ENCODE measurements around the gene ENTPD2.
"Not testable (repeated sequence)": the region's sequence is repeated elsewhere in the genome, so short reads cannot be mapped to it uniquely, and the experiment has no call there.

Gene ENTPD2

DNA sequence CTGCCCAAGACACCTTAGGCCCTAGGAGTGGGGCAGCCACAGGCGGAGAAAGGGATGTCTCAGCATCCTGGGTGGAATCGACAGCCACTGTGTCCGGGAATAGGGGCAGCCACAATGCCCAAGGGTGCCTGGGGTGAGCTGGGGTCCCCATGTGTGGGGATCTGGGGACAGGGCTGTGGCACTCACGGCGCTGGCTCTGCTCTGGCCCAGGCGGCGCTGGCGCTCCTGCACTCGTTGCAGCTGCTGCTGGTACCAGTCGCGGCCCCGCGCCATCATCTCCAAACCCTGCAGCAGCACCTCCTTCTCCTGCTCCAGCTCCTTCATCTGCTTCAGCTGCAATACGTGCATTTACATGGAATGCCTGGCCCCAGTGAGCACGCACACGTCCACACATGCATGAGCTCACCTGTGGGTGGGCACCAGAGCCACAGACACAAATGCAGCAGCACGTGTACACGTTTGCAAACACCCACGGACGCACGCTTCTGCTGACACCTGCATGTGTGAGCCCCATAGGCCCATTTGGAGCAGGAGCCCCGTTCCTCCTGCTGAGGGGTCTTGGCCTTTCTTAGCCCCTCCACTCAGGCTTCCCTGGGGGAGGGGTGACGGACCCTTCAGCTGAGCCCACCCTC lies 11.6 kb upstream of the ENTPD2 start:
- DNase-seq (ENCODE audit: low read depth in 2 of 3, low spot score in 1 of 3), result no peak

GRCh38 chr9:137064880-137065164 lies 11.0 kb upstream of the ENTPD2 start:
- DNase-seq (ENCODE audit: low read depth in 2 of 3, low spot score in 1 of 3), result no peak

DNA sequence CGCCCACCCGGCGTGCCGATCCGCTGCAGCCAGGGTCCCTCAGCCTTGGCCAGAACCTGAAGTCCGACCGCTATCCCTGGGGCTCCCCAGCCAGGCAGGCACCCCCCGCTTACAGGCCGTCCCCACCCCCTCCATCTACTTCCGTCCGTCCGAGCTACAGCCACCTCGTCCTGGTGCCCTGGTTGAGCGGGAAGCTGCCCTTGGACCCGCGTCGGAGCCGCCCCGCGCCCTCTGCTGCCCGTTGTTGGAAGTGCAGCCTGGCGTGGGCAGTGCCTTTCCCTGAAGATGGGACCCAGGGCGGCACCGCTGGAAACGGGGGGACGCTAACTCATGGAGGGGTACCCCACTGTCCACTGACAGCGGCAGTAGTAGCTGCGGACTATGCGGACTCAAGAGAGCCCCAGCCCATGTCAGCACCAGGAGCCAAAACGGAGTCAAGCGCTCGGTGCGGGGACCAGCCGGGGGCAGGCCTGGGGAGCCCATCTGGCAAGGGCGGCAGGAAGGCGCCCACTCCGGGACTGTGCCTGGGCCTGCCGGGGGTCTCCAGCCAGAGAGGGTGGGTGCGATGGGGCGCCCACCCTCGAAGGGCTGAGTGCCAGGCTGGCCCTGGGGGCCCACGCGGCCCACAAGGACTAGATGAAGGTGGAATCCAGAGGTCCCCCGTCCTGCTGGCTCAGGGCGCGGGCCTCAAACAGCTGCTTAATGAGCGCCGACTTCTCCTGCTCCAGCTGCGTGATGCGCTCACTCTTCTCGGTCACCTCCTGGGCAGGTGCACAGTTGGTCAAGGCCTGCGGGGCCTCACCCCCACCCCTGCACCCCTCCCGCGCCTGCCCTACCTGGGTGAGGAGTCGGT lies 10.4 kb upstream of the ENTPD2 start:
- peak; percentile 36 to 67 (median 60) for DNase-seq (ENCODE audit: low read depth in 2 of 3, low spot score in 1 of 3)

- DNase-seq (ENCODE audit: low read depth in 2 of 3, low spot score in 1 of 3), result no peak
Measured at GRCh38 chr9:137063311-137064026, 9.6 kb upstream of the ENTPD2 start.

GRCh38 chr9:137062798-137063197 lies 8.9 kb upstream of the ENTPD2 start:
- not testable (repeated sequence) for DNase-seq (ENCODE audit: low read depth in 2 of 3, low spot score in 1 of 3)

DNA sequence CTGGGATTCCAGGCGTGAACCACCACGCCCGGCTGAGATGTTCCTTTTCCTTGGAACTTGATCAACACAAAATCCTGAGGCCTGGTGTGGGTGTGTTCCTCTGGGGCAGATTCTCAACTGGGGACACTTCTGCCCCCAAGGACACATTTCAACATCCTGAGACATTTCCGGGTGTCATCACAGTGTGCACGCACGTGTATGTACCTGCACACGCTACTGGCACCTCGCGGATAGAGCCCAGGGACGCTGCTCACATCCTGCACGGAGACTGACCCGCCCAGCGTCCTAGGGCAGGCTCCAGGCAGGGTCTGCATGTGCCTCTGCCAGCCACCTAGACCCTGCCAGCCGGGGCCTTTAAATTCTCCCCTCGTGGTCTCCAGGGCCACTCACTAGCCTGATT lies 8.5 kb upstream of the ENTPD2 start:
- DNase-seq (ENCODE audit: low read depth in 2 of 3, low spot score in 1 of 3), result no peak

GRCh38 chr9:137058521-137059234 lies 4.8 kb upstream of the ENTPD2 start:
- no peak for DNase-seq (ENCODE audit: low read depth in 2 of 3, low spot score in 1 of 3)

- no peak for DNase-seq (ENCODE audit: low read depth in 2 of 3, low spot score in 1 of 3)
Measured at GRCh38 chr9:137057545-137057944, 3.7 kb upstream of the ENTPD2 start.

GRCh38 chr9:137056739-137057415 lies 3.0 kb upstream of the ENTPD2 start:
- no peak for DNase-seq (ENCODE audit: low read depth in 2 of 3, low spot score in 1 of 3)

DNA sequence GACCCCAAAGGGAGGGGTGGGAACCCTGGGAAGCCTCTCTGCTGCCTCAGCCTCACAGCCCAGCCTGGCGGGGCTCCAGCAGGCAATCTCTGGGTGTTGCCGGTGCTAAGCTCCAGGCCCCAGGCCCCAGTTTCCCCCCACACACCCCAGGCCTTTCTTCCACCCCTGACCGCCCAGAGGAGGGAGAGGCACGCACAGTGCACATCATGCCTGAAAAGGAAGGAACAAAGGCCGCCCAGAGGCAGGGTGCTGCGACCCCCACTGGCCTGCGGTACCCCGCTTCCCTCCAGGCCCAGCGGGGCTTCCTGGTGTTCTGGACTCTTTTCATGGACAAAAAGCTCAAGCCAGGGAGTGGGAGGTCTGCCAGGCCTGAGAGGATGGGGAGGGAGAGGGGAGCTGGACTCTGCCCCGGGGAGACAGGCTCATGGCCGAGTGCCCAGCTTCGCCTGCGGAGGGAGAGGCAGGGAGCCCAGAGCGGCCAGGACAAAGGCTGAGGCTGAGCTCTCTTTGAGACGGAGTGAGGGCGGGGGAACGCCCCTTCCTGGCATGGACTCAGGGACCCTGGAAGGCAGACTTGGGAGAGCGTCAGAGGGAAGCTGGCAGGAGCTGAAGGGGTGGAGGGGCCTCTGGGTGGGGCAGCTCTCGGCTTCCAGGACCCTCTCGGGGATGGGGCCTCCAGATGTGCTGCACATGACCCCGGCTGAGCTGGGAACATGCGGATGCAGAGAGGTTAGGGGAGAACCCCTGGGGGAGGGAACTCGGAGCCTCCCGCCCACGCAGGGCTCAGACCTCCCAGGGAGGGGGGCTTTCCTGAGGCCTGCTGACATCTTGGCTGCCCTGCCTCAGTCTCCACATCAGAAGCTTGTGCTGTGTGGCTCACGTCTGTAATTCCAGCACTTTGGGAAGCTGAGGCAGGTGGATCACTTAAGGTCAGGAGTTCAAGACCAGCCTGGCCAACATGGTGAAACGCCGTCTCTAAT lies 1.8 kb upstream of the ENTPD2 start:
- DNase-seq (ENCODE audit: low read depth in 2 of 3, low spot score in 1 of 3), result no peak

DNA sequence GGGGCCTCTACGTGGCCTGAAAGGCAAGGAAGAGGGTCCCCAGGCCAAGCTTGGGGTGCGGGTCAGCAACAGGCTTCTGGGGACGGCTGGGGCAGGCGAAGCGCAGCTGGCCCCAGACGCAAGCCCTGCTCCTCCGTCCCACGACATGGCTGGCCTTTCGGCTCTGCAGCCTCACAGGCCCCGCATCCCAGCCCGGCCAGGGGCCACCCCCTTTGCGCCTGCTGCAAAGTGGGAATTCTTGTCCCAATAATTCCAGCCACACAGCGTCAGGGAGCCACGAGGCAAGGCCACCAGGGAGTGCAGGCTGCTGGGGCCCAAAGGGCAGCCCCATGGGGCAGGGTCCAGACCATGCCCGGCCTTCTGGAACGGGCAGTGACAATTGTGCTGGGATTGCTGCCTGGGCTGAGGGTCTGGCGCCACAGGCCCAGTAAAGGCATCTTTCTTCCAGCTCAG lies 1.1 kb upstream of the ENTPD2 start:
- DNase-seq (ENCODE audit: low read depth in 2 of 3, low spot score in 1 of 3), result no peak

- DNase-seq (ENCODE audit: low read depth in 2 of 3, low spot score in 1 of 3), result no peak
Measured at GRCh38 chr9:137052998-137053943, 590 bp downstream of the ENTPD2 start.

DNA sequence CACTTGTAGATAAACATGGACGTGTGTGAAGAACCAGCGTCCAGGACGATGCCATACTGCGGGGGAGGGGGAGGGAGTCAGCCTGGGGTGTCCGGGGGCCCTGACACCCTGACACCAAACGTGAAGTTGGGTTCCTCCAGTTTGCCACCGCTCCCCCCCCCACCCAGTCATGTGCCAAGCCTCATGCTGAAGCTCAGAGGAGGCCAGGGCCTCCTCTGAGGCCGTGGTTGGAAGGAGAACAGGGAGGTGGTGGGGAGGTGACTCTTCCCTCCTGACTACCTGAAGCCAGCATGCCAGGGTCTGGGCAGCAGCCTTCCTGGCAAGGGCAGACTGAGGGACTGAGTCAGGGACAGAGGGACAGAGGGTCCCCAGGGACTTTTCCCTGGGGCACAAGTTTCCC lies 1.6 kb downstream of the ENTPD2 start:
- DNase-seq (ENCODE audit: low read depth in 2 of 3, low spot score in 1 of 3), result no peak

- DNase-seq (ENCODE audit: low read depth in 2 of 3, low spot score in 1 of 3), result no peak
Measured at GRCh38 chr9:137051145-137051724, 2.6 kb downstream of the ENTPD2 start.

GRCh38 chr9:137050570-137050969 lies 3.3 kb downstream of the ENTPD2 start:
- no peak for DNase-seq (ENCODE audit: low read depth in 2 of 3, low spot score in 1 of 3)

DNA sequence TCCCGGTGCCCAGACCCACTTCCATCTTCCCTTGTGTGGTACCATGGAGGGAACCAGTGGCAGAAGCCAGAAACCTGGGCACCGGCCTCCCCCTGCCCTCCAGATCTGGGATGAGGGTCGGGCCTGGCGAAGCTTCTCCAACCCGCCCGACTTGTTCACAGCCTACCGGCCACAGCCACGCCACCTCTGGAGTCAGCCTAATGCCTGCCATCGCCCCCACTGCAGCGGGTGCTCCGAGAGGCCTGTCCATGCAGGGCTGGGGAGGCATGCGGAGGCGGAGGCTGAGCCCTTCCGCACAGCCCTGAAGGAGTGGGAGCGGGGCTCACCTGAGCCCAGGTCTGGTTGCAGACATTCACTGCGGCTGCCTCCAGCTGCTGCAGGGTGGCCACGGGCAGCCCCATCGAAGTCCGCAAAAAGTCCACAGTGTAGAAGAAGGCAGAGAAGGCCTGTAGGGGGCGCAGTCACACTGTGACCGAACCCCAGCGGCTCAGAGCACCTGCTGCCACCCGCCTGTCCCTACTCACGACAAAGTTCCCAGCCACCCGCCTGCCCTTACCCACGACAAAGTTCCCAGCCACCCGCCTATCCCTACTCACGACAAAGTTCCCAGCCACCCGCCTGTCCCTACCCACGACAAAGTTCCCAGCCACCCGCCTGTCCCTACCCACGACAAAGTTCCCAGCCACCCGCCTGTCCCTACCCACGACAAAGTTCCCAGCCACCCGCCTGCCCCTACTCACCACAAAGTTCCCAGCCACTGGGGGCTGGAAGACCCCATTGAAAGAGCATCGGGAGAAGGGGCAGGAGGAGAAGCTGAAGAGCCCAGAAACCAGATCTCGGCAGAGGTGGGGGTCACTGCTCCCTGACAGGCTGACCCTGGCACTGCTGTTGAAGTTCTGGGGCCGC lies 4.1 kb downstream of the ENTPD2 start:
- DNase-seq (ENCODE audit: low read depth in 2 of 3, low spot score in 1 of 3), result peak in 1 of 3 donors; percentile 60

Measured in stimulated activated CD4-positive, alpha-beta T cell treated with anti-CD3 and anti-CD28 coated beads, Interleukin-12 subunit alpha, Interleukin-12 subunit beta, amount 100 ng/mL, for 48 hours (primary cell).